HG03575 (cell line): ENCODE data around the gene FIZ1.
"Not testable (repeated sequence)": the region's sequence is repeated elsewhere in the genome, so short reads cannot be mapped to it uniquely, and the experiment has no call there.

ENCODE experiments used
- ATAC-seq: cut with Tn5 transposase; IDR thresholded peaks from one replicate; pipeline ENCODE4 v1.9.1; 2021; ENCODE audit not compliant: unreplicated experiment, insufficient number of reproducible peaks, low FRiP score; ENCODE audit errors: extremely low read depth

The FIZ1 gene

DNA sequence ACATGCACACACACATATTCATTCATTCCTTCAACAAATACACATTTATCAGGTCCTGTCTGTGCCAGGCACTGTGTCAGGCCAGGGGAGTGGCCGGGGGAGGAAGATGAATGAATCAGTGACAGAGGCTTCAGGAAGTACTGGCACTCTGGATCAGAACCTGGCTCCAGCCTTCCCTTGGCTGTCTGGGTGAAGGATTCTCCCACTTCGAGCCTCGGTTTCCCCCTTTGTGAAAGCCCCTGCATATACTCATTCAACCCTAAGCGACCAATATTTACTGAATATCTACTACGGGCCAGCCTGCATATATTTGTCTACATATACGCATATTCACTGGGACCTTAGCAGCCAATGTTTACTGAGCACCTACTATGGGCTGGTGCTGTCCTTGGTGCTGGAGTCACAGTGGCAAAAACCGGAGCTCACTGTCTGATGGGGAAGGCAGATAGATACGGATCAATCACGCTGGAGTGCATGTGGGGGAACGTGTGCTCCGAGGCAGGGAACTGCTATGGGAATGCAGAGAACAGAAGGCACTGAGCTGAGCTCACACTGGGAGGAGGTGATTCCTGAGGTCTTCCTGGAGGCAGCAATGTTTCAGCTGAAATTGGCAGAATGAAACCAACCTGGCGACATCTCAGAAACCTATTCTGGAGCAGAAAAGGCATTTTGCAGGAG lies 18.0 kb downstream of the FIZ1 start:
- ATAC-seq: no peak

DNA sequence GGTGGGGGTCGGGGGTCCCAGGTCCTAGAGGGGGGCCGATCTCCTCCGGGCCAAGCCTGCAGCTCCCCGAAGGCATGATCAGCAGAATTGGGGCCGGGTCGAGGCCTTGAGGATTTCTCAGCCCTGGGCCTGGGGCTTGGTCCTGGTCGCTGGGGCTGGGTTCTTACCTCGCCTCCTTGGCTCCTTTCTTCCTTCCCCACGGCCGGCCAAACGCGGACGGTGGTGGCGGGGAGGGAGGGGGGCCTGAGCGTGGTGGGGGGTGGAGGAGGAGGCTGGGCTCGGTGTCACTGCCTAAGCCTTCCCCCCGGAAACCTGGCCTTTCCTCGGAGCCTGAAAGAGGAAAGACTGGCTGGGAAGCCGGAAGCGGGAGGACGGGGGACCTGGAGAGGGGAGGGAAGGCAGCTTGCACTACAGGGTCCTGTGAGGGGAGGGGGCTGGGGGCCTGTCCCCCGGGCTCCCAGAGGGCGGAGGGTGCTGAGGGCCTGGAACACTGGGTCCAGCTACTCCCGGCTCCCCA lies 18.6 kb downstream of the FIZ1 start, which contains the start of gene ZNF579:
ZNF579 (minus strand) TSS at position 221 of the 517 bp plus-strand sequence. CDS start 1,209 bp downstream, outside the sequence.
- no peak for ATAC-seq

DNA sequence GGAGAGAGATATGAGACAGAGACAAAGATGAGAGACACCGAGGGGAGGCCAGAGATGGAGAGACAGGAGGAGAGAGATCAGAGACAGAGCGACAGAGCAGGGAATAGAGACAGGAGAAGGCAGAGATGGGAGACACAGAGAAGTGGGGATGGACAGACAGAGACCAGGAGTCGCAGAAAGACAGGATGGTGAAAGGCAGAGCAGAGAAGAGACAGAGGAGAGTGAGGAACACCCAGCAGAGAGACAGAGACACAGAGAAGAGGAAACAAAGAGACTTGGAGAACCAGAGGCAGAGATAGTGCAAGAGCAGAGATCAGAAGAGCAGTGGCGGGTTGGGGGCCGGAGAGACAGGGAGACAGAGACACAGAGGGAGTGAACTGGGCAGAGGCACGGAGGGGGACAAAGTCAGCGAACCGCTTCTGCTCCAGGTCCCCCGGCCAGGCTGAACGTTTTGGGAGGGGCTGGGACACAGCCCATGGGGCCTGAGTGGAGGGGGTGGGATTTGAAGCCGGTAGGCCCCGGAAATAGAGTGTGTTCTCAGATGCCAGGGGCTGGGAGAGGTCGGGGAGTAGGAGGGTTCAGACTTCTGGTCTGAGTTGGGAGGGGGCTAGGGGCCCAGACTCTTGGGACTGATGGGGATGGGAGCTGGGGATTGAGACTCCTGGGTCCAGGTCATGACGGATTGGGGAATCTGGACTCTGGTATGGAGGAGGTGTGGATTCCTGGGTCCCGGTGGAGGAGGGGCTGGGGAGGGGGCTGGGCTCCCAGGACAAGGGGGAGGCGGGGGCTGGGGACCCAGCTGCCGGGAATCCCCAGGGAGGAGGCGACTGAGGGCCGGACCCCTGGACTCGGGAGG lies 19.3 kb downstream of the FIZ1 start:
- ATAC-seq: no peak

DNA sequence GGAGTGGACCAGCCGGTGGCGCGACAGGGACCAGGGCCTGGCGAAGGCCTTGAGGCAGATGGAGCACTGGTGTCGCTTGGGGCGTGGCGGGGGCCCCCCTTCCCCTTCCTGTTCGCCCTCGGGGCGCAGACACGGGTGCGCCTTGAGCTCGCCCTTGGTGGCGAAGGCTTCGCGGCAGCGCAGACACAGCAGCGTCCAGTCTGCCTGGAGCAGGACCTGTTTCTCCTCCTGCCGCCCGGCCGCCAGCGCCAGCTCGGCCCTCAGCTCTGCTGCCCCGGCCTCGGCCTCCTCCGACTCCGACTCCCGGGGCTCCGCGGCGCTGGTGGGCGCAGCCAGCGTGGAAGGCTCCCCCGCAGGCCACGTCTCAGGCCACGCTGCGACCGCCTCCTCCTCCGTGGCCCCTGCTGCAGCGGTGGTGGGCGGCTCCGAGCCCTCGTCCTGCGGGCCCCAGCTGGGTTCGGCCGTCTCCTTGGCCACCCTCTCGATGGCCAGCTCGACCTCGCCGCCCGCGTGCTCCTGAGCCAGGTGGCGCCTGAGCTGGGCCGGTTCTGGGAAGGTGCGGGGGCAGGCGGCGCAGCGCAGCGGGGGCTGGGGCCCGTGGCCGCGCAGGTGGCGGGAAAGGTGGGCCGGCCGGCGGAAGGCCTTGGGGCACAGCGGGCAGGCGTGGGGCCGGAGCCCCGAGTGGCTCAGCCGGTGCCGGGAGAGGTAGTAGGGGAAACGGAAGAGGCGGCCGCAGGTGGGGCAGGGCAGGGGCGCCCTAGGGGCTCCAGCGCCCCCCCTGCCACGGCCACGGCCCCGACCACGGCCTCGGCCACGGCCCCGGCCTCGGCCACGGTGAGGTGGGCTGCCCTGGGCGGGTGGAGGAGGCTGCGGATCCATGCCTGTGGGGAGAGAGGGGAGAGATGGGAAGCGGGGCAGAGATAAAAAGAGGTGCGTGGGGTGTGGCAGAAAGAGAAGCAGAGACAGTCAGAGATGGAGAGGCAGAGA lies 20.3 kb downstream of the FIZ1 start:
- no peak for ATAC-seq

DNA sequence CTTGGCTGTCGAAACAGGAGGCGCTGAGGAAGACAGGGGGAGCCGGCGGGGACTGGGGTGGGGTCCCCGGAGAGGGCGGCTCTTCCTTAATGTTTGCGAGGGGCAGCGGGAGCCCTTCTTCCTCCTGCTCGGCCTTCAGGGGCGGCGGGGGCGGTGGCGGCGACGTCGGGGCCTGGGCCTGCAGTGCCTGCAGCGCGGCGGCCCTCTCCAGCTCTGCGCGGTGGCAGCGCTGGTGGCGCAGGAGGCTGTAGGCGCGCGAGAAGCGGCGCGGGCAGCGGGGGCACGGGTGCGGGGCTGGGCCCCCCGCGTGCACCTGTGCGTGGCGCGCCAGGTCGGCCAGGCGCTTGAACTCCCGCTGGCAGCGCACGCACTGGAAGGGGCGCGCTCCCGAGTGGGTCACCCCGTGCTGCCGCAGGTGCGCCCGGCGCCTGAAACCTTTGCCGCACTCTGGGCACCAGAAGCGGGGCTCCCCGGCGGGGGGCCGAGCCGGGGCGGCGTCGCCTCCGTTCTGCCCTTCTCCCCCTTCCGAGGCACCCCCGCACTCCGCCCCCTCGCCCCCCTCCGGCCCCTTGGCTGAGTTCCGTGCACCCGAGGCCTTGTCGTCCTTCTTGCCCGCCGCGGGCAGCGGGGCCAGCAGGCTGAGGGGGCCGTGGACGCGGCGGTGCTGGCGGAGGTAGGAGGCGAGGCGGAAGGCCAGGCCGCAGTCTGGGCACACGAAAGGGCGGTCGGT lies 21.1 kb downstream of the FIZ1 start:
- ATAC-seq: no peak

DNA sequence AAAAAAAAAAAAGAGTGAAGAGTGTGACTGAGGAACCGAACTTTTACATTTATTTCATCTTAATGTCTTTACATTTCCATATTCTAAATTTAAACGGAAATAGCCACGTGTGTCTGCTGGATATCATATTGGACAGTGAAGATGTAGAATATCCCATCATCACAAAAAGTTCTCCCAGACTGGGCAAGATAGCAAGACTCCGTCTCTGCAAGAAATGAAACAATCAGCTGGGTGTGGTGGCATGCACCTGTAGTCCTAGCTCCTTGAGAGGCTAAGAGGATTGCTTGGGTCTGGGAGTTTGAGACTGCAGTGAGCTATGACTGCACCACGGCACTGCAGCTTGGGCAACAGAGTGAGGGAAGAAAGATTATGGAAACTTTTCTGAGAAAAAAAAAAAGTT lies 22.6 kb downstream of the FIZ1 start:
- ATAC-seq: no peak

DNA sequence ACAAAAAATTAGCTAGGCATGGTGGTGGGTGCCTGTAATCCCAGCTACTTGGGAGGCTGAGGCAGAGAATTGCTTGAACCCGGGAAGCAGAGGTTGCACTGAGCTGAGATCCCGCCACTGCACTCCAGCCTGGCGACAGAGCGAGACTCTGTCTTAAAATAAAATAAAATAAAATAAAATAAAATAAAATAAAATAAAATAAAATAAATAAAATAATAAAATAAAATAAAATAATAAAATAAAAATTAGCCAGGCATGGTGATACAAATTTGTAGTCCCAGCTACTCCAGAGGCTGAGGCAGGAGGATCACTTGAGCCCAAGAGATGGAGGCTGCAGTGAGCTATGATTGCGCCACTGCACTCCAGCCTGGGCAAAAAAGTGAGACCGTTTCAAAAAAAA lies 25.4 kb downstream of the FIZ1 start:
- ATAC-seq: not testable (repeated sequence)

DNA sequence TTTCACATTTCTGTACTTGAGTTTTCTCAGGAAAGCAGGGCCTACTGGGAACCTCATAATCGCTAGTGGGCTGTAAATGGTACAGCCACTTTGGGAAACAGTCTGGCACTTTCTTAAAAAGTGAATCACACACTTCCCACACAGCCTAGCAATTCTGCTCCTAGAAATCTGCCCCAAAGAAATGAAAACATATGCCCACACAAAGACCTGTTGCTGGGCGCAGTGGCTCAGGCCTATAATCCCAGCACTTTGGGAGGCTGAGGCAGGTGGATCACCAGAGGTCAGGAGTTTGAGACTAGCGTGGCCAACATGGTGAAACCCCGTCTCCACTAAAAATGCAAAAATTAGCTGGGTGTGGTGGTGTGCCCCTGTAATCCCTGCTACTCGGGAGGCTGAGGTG lies 29.8 kb downstream of the FIZ1 start:
- not testable (repeated sequence) for ATAC-seq

DNA sequence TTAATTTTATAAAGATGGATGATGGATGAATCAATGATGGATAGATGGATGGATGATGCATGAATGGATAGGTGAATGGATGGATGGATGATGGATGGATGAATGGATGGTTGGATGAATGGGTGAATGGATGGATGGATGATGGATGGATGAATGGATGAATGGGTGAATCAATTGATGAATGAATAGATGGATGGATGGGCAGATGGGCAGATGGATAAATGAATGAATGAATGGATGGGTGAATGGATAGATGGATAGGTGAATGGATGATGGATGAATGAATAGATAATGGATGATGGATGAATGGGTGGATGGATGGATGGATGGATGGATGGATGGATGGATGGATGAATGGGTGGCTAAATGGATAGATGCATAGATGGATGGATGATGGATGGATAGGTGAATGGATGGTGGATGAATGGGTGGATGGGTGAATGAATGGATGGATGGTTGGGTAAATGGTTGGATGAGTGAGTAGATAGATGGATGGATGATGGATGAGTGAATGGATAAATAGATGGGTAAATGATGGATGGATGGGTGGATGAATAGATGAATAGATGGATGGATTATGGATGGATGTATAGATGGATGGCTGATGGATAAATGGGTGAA lies 31.5 kb downstream of the FIZ1 start:
- ATAC-seq: no peak

DNA sequence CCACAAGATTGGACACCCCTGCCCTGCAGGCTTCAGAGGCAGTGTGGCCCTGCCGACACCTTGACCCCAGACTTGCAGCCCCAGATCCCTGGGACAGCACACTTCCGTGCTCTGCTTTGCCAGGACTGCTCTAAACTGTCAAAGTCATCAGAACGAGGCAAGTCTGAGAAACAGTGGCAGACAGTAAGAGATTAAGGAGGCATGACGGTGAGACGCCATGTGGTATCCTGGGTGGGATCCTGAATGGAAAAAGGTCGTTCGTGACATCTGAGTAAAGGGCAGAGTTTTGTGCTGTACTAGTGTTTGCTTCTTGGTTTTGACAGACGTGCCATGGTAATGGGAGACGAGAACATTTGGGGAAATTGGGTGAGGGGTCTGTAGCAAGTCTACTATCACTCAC lies 32.5 kb downstream of the FIZ1 start:
- ATAC-seq: no peak

DNA sequence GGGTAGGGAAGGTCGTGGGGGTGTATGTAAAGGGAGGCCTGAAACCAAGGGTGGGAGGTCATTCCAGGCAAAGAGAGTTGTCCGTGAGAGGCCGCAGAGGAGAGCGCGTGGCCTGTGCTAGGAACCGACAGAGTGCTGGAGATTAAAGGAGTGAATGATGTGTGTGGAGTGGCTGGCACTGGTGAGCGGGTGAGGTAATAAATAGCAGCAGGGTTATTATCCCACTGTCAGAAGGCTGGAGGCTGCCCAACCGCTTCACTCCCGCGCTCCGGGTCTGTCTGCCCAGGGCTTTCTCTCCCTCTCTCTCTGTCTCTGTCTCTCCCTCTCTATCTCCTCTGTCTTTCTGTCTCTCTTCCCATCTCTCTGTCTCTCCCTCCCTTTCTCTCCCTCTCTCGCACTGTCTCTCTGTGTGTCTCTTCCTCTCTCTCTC lies 36.0 kb downstream of the FIZ1 start:
- ATAC-seq: no peak

DNA sequence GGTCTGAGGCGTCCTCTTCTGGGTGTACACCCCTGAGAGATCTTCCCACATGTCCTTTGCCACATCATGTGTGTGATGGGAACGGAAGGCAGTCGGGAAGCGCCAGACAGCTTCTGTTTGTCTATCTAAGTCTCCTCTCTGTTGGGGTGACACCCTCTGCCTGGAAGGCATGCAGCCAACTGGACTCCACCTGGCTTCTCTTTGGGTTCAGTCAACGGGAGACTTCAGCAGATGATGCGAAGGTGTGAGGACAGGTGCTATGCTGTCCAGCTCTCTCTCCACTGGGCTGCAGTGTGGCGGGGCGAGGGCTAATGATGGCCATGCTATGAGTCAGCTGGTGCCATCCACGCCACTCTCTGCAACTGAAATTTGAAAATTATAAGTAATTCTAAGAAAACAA lies 39.6 kb downstream of the FIZ1 start:
- no peak for ATAC-seq

DNA sequence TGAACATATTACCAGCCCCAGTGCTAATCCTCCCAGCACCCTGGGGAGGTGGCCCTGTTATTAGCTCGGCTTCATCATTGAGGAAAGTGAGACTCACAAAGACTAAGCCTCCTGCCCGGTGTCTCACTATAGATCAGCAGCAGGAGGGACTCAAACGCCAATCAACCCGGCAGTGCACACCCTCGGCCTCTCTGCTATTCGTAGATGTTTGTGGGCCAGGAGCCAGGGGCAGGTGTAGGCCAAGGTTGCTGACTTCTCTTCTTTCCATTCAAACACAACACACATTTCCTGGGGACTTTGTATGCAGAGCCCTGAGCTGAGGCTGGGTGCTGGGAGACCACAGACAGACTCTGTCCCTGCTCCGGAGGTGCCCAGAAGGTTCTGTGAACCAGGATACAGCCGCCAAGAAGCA lies 44.6 kb downstream of the FIZ1 start:
- no peak for ATAC-seq

DNA sequence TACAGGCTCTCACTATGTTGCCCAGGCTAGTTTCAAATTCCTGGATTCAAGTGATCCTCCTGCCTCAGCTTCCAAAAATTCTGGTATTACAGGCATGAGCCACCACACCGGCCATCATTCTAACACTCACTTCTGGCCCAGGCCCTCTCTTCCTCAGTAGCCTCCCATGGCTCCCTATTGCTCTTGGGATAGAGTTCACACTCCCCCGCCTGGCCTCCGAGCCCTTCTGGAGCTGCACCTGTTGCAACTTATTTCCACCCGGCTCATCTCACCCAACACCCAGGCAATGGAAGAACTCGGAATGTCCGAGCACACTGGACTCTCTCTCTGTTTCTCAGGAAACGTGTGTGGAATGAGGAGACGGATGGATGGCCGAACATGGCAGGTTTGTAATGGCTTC lies 45.0 kb downstream of the FIZ1 start:
- ATAC-seq: no peak

DNA sequence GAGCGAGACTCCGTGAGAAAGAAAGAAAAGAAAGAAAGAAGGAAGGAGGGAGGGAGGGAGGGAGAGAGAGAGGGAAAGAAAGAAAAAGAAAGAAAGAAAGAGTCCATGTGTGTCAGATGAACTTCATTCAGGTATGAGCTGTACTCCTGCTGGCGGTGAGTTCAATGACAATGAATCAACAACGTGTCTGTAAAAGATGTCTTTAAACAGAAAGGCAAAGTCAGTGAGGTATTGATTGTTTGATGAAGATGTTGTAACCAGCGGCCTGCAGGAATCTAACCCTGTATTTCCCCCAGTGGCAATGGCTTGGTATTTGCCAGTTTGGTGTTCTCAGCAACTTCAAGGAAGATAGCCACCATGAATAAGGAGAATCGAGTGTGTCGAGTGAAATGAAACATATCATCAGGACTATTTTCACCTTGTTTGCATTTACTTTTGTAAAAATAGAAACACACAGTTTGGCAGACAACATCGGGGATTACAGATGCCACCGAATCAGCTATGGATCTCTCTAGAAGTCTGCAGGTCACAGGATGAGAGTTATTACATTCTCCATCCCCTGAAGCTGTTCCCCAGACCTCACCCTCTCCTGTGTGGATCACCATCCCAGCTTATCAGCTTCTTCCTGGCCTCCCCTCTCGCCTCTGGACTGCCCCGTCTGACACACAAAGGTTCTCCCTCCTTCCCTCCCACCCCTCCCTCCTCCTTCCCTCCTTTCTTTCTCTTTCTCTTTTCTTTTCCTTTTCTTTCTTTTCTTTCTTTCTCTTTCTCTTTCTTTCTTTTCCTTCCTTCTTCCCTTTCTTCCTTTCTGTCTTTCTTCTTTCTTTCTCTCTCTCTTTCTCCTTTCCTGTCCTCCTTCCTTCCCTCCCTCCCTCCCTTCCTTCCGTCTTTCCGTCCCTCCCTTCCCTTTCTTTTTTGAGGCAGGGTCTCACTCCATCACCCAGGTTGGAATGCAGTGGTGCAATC lies 45.8 kb downstream of the FIZ1 start:
- no peak for ATAC-seq

DNA sequence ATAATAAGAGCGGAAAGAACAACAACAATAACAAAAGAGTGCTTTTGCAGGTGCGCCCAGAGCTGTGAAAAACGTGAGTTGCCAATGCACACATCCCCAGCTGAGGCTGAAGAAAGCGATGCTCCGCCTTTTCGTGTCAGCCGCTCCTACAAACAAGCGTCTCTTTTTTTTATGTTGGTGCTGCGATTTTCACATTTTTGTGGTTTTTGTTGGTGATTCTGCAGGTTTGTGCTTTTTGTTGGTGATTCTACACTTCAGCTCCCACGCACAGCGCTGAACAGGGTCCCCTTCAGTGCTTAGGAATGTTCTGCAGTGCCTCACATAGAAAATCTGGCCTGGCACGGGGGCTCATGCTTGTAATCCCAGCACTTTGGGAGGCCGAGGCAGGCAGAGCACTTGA lies 46.7 kb downstream of the FIZ1 start:
- no peak for ATAC-seq

DNA sequence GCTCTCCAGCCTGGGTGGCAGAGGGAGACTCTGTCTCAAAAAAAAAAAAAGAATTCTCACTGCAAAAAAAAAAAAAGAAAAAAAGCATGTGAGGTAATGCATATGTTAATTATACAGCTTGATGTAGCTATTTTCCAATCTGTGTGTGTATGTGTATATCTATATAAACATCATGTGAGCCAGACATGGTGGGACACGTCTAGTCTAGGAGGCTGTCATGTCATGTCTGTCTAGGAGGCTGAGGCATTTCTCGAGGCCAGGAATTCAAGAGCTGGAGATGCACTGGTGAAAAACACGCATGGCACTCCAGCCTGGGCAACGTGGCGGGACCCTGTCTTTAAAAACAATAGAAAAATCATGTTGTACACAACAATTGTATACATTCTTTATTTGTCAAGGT lies 47.1 kb downstream of the FIZ1 start:
- ATAC-seq: no peak
